Glomerular endothelial cell (primary cell): Measurements from ENCODE around the gene KRT73. TPM values are rescaled to one million over a fixed set of nuclear protein-coding genes. Genes with fewer than 3 reads are reported as not detected.

Source experiments
- DNase-seq: peaks from one replicate; pipeline ENCODE4 v3.0.0-alpha.2; 2011; ENCODE audit warnings: low read depth, low spot score; ENCODE audit errors: extremely low read depth
- total RNA-seq: library from RNA; depleted of rRNA; stranded (reverse); fragments of >200 nt; gene quantifications from 2 replicates; pipeline ENCODE4 v1.2.3, GENCODE V29; 2015

KRT73 gene
- total RNA-seq, 1 donor from 2014 or later: not detected

- DNase-seq: no peak
Measured at GRCh38 chr12:52575948-52576347, 42.4 kb downstream of the KRT73 start.

DNA sequence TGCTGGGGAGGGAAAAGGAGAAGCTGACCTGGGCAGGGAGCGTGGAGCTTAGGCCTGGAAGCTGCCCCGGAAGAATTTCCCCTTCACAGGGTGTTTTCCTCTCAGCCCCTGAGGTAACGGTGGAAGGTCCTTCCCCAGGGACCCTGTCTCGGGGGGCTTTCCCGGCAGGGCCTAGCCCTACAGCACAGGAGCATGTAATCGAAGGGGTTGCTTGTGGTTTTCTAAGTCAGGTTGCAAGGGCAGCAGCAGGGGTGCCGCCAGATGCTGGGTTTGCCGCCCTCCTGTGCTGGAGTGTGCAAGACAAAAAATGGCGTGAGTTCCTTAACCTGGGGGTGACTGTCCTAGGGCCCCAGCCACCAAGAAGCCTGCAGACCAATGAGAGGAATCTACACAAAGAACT lies 43.1 kb downstream of the KRT73 start:
- DNase-seq: no peak

GRCh38 chr12:52573743-52574142 lies 44.6 kb downstream of the KRT73 start, which contains the start of gene KRT74:
TSS of gene KRT74 (minus strand) at chr12:52573843. CDS start at chr12:52573777, 66 bp downstream.
- DNase-seq: no peak

- no peak for DNase-seq
Measured at GRCh38 chr12:52573306-52573705, 45.1 kb downstream of the KRT73 start.

- no peak for DNase-seq
Measured at GRCh38 chr12:52570511-52570910, 47.8 kb downstream of the KRT73 start.

DNA sequence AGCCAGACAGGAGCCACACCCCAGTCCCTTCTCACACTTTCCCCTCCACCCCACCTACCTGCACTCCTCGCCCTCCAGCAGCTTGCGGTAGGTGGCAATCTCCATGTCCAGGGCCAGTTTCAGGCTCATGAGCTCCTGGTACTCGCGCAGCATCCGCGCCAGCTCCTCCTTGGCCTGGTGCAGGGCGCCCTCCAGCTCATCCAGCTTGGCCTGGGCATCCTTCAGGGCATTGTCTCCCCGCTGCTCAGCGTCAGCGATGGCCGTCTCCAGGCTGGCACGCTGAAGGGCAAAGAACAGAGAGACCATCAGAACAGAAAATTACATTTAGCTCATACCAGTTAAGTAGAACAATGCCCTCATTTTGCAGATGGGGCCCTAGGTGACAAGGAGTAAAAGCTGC lies 50.2 kb downstream of the KRT73 start:
- DNase-seq: no peak

GRCh38 chr12:52566847-52567291 lies 51.5 kb downstream of the KRT73 start:
- no peak for DNase-seq

DNA sequence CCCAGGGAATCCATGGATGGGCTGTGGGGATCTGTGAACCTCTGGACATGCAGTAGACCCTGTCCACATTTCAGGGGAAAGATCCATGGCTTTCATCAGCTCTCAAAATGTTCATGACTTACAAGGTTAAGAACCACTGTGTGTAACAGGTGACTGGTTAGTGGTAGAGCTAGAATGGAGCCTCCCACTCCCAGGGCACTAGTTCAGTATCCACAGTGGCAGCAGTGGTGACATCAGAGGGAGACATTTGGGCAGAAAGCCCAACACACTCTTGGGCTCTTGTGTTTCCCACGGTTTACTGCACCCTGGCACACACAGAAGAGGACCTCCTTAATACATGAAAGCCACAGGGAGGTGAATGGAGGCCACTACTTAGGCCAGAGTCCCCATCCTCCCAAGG lies 53.8 kb downstream of the KRT73 start:
- DNase-seq: no peak

DNA sequence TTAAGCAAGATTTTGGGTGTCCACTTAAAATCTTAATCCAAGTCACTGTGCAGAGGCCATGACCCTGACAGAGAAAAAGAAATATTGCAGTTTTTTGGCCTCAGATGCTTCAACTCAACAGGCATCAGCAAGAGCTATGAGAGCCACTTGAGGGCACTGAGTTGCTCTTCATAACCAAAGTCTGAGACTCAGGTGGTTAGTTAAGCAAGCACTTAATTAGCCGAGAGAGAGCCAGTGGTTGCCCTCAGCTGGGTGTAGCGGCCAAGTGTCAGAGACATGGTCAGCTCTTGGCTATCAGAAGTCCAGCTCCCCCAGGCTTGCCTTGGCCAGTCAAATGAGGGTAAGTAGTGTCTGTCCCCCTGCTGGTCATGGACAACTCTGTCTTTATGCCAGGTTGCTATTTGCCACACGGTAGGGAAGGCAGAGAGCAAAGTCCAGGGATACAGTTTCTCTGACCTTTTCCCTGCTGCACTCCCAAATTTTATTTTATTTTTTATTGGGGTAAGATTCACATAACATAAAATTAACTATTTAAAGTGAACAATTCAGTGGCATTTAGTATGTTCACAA lies 56.4 kb downstream of the KRT73 start:
- no peak for DNase-seq

GRCh38 chr12:52559979-52560378 lies 58.4 kb downstream of the KRT73 start:
- DNase-seq: no peak

DNA sequence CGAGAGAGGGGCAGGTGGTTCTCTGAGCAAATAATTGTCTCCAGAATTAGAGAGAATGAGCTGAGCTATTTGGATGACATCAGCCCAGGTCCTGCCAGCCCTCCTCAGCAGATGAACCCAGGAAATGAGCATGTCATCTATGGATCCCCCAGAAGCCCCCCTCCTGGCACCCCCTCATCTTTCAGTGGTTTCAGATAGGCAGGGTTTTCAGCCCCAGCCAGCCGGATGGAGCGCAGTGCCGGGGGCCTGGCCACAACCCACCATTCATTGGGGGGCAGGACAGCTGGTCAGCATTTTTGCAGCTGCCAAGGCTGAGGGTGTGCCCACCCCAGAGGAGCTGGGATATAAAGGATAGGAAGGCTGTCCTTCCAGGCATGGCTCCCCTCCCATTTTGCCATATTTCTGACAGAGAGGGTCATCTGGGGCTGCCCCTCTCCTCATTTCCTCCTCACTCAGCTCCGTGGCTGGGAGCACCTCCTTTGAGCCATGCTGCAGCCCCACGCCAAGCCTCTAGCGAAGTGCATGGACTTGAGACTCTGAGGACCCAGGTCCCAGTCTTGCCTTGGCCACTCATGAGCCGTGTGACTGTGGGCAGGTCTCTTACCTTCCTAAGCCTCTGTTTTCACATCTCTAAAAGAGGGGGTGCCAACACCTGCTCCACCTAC lies 59.4 kb downstream of the KRT73 start:
- DNase-seq: no peak

Other genes starting within 250 kb of the KRT73 start
- gene KRT84, start 232.9 kb downstream of the KRT73 start, total RNA-seq: not detected in 2 replicates
- gene KRT82, start 212.2 kb downstream of the KRT73 start, total RNA-seq: not detected in 2 replicates
- not detected in 2 replicates for gene KRT75, start 184.2 kb downstream of the KRT73 start, total RNA-seq
- not detected in 2 replicates for gene KRT6B, start 166.4 kb downstream of the KRT73 start, total RNA-seq
- not detected in 2 replicates for gene KRT6C, start 144.8 kb downstream of the KRT73 start, total RNA-seq
- gene KRT6A, start 125.3 kb downstream of the KRT73 start, total RNA-seq: not detected in 2 replicates
- not detected in 2 replicates for gene KRT5, start 98.2 kb downstream of the KRT73 start, total RNA-seq
- gene KRT71, start 65.4 kb downstream of the KRT73 start, total RNA-seq: not detected in 2 replicates
- gene KRT74, start 44.7 kb downstream of the KRT73 start, total RNA-seq: not detected in 2 replicates
- not detected in 2 replicates for gene KRT72, start 17.1 kb downstream of the KRT73 start, total RNA-seq
- gene KRT2, start 33.7 kb upstream of the KRT73 start, total RNA-seq: not detected in 2 replicates
- gene KRT1, start 61.8 kb upstream of the KRT73 start, total RNA-seq: not detected in 2 replicates
- gene KRT77, start 85.0 kb upstream of the KRT73 start, total RNA-seq: not detected in 2 replicates
- gene KRT76, start 158.8 kb upstream of the KRT73 start, total RNA-seq: not detected in 2 replicates
- 0.18 TPM in 1 of 2 replicates, not detected in the other for gene KRT3, start 177.6 kb upstream of the KRT73 start, total RNA-seq
- gene KRT4, start 195.6 kb upstream of the KRT73 start, total RNA-seq: not detected in 2 replicates
- 0.10 and 0.12 TPM in 2 replicates for gene KRT79, start 215.8 kb upstream of the KRT73 start, total RNA-seq
- not detected in 2 replicates for gene KRT78, start 230.4 kb upstream of the KRT73 start, total RNA-seq